HG03460 (cell line): Measurements from ENCODE around the gene FAM186B.

Experiments
- ATAC-seq: cut with Tn5 transposase; IDR thresholded peaks from one replicate; pipeline ENCODE4 v1.9.1; 2021; ENCODE audit not compliant: unreplicated experiment

FAM186B gene

DNA sequence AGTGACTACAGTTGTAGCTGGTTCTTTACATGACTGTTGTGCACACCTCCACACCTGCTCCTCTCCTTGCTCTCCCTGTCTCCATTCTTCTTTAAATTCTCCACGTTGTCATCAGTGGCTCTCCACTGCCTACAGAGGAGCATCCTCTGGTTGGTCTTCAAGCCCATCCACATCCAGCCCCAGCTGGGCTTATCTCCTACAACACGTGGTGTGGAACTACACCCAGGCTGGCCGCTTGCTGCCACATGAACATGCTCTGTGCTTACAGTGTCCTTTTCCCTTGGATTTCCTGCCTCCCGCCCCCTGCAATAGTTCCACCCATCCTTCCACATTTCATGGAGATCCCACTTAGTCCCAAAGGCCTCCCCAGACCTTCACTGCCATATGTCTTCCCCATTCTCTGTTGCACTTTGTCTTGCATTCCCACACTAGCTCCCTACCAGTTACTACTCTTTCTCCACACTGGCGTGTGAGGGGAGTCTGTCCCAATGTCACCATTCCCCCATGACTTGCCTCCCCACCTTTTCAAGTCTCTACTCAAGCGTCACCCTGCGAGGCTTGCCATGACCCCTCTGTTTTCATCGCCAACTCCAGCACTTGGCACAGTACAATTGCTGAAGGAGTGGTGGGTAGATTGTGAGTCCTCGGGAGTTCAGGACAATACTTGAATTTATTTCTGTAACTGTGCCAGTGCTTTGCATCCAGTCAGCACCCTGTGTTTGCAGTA, 27.7 kb downstream of the FAM186B start:
- ATAC-seq = no peak

DNA sequence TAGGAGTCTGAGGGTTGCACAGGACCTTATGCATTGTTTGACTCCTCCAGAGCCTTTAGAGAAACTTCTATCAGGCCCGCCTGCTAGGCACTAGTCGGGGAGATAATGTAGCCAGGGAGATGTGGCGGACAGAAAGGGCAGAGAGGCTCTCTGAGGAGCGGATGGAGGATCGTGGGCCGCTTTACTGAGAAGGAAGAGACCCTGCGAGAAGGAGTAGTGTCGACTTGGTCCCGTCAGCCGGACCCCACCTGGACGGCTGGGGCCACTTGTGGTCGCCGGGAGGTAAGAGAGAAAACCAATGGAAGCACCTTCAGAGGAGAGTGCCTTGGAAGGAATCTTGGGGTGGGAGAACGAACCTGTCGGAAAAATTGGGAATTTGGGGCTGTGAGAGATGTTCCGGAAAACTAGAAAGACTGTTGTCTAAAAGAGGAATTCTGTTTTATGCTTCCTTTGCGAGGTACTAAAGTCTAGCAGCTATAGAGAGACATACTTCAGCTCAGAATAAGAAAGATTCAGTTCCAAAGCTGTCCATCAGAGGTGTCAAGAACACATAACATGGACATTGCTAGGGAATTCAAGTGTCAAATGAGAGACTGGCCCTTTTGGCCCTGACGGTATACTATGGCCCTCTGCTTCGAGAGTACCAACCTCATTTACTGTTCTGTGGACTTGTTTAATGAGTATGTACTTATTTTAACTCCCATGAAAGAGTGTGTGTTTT, 36.8 kb downstream of the FAM186B start:
- ATAC-seq = peak; percentile 26

DNA sequence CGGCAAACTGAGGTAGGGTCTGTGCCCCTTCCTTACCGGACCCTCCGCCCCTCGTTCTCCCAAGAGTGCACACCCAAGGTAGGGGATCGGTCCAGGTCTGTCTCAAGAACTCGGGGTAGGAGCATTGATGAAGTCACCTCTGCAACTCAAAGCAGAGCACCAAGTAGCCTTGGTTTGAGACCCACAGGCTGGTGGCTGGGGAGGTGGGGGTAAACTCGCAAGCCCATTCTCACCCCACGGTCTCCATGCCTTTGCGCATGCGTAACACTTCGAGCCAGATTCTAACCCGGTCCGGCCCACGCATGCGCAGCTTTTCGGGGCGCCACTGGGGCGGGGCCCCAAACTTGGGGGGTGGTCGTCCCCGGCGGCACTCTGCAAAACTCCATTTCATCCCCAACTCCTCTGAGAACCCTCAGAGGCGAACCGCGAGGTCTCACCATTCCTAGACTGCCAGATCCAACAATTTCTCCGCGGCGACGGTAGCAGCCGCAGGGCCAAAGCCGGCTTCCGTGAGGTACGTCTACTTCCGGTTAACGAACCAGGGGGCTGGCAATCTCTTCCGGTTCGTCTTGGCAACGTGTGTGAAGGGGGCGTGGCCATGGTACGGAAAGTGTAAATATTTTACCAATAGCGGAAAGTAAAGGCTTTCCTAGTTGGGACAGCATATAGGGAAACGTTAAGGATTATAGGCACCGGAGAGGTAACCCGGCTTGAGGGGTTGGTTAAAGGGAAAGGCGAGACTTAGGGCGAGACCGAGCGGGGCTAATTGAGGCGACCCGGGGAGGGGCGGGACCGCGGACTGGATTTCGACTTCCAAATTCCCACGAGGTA, 37.6 kb downstream of the FAM186B start, which contains the start of gene MCRS1:
MCRS1 (minus strand) TSS at position 532 of the 831 bp plus-strand sequence. CDS start 1,411 bp downstream, outside the sequence.
- ATAC-seq = peak; percentile 73

DNA sequence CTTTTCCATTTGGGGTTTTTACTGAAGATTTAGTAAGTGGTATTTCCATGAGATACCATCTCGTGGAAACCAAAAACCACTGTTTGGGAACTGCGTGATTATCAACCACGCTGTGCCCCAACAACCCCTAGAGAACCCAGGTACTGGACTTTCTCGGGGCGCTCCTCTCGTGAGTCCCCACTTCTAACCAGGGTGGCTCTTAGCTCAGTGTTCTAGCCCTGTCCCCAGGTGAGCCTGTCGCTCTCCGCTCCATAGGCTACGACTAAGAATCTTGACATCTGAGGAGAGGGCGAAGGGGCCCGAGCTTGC, 38.2 kb downstream of the FAM186B start:
- peak; percentile 18 for ATAC-seq

DNA sequence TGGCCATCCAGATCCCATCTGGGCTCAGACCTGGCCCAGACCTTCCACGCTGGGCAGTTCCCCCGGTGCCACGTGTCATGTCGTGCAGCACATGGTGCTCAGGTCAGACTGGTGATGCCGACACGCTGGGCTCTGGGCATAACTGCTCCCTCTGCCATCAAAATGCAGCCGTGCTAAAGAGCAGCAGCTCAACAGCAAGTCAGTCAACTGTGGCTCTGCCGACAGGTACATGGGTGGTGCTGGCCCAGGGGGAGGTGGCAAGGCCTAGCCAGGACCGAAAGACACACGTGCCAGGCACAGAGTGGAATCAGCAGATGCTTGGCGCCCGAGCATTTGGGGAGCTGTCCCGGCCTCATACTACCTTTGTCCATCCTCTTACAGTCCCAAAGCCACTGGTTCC, 39.1 kb downstream of the FAM186B start:
- ATAC-seq = no peak

DNA sequence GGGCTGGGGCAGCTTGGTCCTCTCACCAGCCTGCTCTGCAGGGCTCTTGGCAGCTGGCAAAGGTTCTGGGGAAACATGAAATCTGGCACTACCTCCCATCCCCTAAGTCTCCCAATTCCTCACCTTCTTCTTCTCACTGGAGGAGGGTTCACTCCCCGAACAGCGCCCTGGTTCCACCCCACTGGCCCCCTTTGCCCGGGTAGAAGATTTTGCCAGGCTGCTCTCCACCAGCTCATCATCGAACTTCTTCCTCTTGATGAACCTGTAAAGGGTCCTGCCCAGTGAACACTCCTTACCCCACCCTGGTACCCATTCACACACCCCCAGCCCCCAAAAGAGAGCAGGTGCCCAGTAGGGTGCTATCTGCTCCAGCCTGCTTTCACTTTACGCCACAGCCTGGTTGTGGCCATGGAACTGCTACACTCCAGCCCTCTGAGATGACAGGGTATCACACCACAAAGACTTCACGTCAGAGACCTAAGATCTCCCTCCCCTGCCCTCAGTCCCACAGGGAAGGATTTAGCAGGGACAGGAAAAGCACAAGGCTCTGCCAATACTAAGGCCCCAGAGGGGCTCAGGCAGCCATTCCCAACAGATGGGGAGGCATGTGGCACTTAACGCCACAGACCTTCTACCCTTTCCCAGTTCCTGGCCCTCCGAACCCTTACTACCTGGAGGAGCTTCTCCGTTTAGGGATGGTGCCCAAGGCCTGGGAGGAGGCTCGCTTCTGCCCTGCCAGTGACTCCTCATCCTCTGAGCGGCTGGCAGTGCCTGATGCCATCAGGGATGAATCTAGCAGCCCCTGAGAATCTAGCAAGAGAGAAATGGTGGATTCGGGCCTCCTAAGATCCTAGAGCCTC, 39.8 kb downstream of the FAM186B start:
- ATAC-seq = no peak

DNA sequence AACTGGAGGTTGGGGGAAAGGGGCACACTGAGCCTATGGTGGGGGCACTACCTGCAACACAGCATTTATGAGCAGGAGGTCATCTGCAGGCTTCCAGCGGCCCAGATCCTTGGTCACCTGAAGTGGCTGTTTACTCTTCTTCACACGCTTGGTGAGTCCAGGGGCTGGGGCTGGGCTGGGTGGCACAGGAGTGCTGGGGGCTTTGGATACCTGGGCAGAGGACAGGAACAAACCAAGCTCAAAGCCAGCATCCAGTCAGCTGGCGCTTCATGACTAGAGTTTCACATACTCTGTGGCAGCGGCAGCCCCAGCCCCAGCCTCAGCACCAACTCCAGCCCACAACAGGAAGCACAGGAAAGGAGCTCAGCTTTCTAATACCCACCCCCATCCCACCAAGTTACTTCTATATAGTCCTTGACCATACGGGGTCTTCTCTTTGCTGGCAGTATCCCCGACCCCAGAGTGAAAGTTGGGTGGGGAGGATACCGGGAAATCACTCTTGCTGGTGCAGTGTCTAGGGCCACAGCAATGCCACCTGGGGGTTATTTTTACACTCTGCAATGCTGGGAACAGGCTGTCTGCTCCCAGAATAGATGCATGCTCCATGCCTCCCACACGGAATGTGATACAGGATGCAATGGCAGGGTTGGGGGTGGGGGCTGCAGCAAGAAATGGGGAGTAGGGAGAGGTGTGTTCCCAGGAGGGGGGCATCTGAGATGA, 40.6 kb downstream of the FAM186B start:
- ATAC-seq = no peak

DNA sequence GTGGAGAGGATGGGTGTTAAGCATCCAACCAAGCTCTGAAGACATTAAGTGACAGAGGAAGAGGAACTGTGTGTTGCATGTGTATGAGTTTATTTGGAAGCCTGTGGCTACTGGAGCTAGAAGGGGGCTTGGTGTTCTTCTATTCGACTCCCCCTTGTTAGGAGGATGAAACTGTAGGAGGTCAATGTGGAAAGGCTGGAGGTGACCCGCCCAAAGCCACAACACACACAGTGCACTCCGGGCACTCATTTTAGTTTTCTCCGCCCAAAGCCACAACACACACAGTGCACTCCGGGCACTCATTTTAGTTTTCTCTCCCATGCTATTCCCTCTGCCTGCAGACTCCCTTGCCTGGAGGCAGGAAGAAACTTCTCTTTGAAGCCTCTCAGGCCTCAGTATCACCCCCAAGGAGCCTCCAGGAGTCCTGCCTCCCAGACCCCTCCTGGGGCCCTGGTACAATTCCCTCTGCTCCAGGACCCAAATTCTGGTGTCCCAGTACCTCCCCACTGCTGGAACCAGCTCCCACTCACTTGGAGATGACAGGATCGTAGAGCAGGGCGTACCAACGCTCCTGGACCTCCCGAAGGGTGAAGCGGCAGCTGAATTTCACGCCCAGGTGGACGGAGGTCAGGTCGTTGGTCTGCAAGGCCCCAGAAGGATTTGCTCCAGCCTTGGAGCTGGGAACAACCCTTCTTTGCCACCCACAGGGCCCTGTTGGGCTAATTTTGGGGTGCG, 41.3 kb downstream of the FAM186B start:
- ATAC-seq = no peak

DNA sequence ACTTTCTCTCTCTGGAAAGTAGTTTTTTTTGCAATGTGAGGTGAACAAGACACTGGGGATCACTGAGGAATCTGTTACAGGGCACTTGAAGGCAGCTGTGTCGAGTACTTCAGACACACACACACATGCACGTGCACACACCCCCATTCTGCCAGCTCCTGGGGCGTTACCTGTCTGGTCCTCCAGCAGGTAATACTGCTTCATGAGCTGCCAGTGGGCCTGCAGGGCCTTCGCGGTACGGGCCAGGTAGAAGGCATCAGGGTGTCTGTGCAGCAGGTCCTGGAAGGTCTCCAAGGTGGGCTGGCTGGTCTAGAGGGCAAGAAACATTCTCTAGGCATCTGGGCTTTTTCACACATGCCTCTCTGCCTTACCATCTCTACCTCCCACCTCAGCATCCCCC, 42.6 kb downstream of the FAM186B start:
- no peak for ATAC-seq

GRCh38 chr12:49562233-49562632, 43.2 kb downstream of the FAM186B start:
- no peak for ATAC-seq

- ATAC-seq = no peak
These were observed 44.7 kb downstream of the FAM186B start for GRCh38 chr12:49560695-49561094.

- no peak for ATAC-seq
These were observed 46.3 kb downstream of the FAM186B start for GRCh38 chr12:49559011-49559675.

- ATAC-seq = no peak
These were observed 46.9 kb downstream of the FAM186B start for GRCh38 chr12:49558526-49558925.

DNA sequence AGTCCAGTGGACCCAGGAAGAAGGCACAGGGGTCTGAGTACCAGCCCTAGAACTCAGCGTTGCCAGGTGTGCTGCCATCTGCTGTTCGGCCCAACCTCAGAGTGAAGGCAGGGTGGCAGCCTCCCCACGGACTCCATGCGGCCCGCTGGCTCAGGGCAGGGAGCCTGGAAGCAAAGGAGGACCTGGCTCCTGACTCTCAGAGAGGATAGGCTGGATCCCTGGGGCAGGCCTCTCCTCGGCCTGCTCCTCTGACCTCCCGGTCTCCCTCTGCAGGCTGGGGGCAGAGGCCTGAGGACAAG, 47.6 kb downstream of the FAM186B start:
- no peak for ATAC-seq

GRCh38 chr12:49557187-49557916, 48.1 kb downstream of the FAM186B start:
- no peak for ATAC-seq

- no peak for ATAC-seq
These were observed 48.9 kb downstream of the FAM186B start for GRCh38 chr12:49556391-49557186.

DNA sequence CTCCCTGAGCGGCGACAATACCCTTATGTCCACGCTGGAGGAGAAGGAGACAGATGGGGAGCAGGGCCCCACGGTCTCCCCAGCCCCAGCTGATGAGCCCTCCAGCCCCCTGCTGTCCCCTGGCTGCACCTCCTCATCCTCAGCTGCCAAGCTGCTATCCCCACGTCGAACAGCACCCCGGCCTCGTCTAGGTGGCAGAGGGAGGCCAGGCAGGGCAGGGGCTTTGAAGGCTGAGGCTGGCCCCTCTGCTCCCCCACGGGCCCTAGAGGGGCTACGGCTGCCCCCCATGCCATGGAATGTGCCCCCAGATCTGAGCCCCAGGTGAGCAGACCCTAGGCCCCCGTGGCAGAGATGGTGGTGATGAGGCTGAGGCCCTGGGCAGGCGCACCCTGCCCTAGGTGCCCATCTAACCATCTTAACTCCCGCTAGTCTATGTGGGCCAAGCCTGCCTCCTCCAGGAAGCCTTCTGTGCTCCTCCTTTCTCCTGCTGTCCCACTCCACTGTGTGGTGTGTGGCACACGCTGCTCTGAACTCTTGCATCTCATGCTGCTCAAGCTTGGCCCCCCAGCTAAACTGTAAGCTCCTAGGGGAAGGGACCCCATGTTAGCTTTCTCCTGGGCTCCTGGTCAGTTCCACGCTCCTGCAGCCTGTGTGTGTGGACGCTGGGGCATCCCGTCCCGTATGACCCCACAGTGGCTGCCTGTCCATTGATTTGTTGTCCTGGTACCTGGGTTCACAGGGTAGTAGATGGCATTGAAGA, 49.6 kb downstream of the FAM186B start:
- no peak for ATAC-seq
